Type B pancreatic cell (in vitro differentiated cells): ENCODE data around the gene BNC2. TPM values are rescaled to one million over a fixed set of nuclear protein-coding genes. Genes with fewer than 3 reads are reported as not detected.
"Not testable (repeated sequence)": the region's sequence is repeated elsewhere in the genome, so short reads cannot be mapped to it uniquely, and the experiment has no call there.

ENCODE experiments used
- DNase-seq: peaks from one replicate; pipeline ENCODE4 v3.0.0; 2021; ENCODE audit warnings: mixed read lengths; ENCODE audit not compliant: unreplicated experiment; ENCODE audit errors: extremely low spot score
- H3K27ac Mint-ChIP-seq: 2 replicates; pipeline ENCODE4 v1.8.0; 2021; ENCODE audit warnings: mild to moderate bottlenecking, mixed read lengths
- H3K27me3 Mint-ChIP-seq: 2 replicates; pipeline ENCODE4 v1.8.0; 2021; ENCODE audit warnings: mixed read lengths
- H3K36me3 Mint-ChIP-seq: 2 replicates; pipeline ENCODE4 v1.8.0; 2021; ENCODE audit warnings: mixed read lengths
- H3K4me1 Mint-ChIP-seq: one replicate; pipeline ENCODE4 v1.8.0; 2021; ENCODE audit warnings: mixed read lengths; ENCODE audit not compliant: unreplicated experiment
- H3K4me3 Mint-ChIP-seq: 2 replicates; pipeline ENCODE4 v1.8.0; 2021; ENCODE audit warnings: mild to moderate bottlenecking, mixed read lengths
- H3K9me3 Mint-ChIP-seq: 2 replicates; pipeline ENCODE4 v1.8.0; 2021; ENCODE audit warnings: mixed read lengths
- total RNA-seq: library from RNA; stranded (reverse); gene quantifications from 2 replicates; pipeline ENCODE4 v1.2.1, GENCODE V29; 2021; ENCODE audit warnings: low replicate concordance
- TF ChIP-seq, protein P1 (sequence below): fragments of 200-600 bp; sonication (generic); conservative IDR thresholded peaks from 2 replicates; pipeline ENCODE4 v1.5.0; 2021; ENCODE audit warnings: antibody characterized with exemption, mild to moderate bottlenecking

BNC2 gene
- total RNA-seq, 1 donor from 2014 or later, result 80.9 TPM

DNA sequence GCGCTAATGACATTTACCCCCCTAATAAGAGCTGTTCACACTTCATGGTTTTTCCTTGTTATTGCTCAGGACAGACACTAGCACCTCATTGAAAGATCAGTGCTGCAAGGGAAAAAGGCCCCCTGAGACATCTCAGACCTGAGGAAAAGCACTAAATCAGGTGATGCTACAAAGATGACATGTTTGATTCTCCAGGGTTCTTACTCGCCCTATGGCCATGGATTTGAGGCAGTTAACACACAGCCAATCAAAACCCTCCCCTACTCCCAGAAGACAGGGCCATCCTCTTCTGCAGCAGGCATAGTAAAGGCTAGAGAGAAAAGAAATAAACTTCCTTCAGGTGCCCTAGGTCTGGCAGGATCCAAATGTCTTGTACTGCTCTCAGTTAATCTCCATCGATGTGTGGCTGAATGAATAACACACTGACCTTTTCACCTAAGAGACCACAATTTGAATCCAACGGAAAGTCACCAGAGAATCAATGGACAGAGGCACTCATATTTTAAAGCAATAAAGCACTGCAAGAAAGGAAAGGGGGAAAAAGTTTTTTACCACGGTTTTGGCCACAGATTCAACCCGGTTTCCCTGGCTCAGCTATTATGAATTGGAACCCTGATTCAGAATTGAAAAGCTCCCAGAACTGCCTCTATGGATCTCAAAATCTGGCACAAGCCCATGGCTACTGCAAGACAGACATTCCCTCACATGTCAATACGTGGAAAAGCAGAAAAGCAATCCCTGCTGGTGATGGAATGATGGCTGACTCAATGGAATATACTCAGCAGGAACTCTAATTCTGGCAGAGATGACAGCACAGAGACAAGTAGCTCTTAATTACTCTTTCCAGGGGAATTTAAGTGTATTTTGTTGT lies 329.5 kb downstream of the BNC2 start:
- peaks cover 23% of the 10 kb centered on the region for H3K4me1 Mint-ChIP-seq
- no peaks in the 10 kb centered on the region for H3K27me3 Mint-ChIP-seq
- TF ChIP-seq, protein P1, sequence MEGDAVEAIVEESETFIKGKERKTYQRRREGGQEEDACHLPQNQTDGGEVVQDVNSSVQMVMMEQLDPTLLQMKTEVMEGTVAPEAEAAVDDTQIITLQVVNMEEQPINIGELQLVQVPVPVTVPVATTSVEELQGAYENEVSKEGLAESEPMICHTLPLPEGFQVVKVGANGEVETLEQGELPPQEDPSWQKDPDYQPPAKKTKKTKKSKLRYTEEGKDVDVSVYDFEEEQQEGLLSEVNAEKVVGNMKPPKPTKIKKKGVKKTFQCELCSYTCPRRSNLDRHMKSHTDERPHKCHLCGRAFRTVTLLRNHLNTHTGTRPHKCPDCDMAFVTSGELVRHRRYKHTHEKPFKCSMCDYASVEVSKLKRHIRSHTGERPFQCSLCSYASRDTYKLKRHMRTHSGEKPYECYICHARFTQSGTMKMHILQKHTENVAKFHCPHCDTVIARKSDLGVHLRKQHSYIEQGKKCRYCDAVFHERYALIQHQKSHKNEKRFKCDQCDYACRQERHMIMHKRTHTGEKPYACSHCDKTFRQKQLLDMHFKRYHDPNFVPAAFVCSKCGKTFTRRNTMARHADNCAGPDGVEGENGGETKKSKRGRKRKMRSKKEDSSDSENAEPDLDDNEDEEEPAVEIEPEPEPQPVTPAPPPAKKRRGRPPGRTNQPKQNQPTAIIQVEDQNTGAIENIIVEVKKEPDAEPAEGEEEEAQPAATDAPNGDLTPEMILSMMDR, result no peak
- H3K27ac Mint-ChIP-seq, result no peak overlapping the region
- peaks cover 7% of the 10 kb centered on the region for H3K36me3 Mint-ChIP-seq
- no peaks in the 10 kb centered on the region for H3K9me3 Mint-ChIP-seq
- no peak overlapping the region for H3K4me3 Mint-ChIP-seq
- DNase-seq, result no peak

DNA sequence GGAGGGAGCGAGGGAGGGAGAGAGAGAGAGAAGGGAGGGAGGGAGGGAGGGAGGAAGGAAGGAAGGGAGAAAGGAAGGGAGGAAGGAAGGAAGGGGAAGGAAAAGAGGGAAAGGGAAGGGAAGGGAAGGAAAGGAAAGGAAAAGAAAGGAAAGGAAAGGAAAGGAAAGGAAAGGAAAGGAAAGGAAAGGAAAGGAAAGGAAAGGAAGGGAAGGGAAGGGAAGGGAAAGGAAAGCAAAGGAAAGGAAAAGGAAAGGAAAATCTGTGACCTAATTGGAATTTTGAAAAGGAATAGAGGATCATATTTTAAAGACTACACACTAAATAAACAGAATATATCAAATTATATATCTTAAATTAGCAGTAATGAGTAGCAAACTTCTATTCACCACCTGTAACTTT lies 330.8 kb downstream of the BNC2 start:
- H3K9me3 Mint-ChIP-seq, H3K4me3 Mint-ChIP-seq, DNase-seq, H3K36me3 Mint-ChIP-seq, H3K27ac Mint-ChIP-seq, H3K27me3 Mint-ChIP-seq: not testable (repeated sequence)
- H3K4me1 Mint-ChIP-seq, result peaks cover 29% of the 10 kb centered on the region

DNA sequence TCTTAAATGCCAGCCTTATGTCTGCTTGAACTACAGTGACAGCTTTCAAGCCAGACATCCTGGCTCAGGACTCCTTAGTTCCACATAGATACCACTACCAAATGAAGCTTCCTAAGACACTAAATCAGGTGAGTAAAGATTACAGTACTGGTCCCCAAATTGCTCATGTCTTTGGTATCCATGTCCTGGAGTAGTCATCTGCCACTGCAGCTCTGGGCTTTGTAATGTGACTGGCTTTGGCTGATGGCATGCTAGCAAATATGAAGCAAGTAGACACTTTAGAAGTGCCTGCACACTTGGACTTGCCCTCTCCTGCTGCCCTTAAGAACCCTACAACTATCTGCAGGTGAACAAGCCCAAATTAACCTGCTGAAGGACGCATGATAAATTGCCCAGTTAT lies 334.9 kb downstream of the BNC2 start:
- DNase-seq, result no peak
- Mint-ChIP-seq H3K4me1 (peaks cover 22% of the 10 kb centered on the region), H3K27me3 (no peaks in the 10 kb centered on the region), H3K36me3 (no peaks in the 10 kb centered on the region), H3K4me3 (no peak overlapping the region), H3K9me3 (no peaks in the 10 kb centered on the region), H3K27ac (no peak overlapping the region)
- TF ChIP-seq, protein P1, result no peak

DNA sequence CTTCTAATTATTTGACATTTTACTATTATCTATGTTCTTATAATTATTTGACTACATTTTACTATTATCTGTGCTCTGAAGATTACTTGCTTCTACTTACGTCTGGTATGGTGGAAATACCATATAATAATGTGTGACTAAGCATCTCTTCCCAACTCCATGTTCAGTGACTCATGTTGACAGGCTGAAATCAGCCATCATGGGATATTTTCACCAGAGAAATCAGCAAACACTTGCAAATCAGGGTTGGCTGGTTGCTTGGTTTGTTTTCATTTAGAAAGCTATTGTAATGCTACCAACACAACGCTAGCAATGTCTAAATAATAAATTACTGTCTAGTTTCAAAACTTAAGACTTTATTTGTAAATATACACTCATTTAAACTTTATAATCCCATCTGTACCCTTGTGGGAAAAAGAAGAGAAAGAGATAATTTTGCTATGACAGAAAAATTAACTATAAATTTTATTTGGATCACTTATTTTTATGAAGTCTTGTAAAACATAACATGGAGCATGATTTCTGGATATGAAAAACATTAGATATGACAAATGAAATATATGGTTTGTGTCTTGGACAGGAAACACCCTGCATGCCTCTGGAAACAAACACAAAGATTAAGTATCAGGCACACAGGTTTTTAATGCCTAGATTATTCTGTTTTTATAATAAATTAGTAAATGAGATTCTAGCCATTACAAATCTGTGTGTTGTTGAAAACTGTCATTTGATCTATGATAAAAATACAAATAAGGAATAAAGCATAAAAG lies 337.6 kb downstream of the BNC2 start:
- no peak overlapping the region for H3K27ac Mint-ChIP-seq
- TF ChIP-seq, protein P1, result no peak
- peaks cover 24% of the 10 kb centered on the region for H3K4me1 Mint-ChIP-seq
- no peaks in the 10 kb centered on the region for H3K9me3 Mint-ChIP-seq
- DNase-seq, result no peak
- no peak overlapping the region for H3K4me3 Mint-ChIP-seq
- H3K27me3 Mint-ChIP-seq, result peaks cover under 1% of the 10 kb centered on the region
- H3K36me3 Mint-ChIP-seq, result peaks cover under 1% of the 10 kb centered on the region

DNA sequence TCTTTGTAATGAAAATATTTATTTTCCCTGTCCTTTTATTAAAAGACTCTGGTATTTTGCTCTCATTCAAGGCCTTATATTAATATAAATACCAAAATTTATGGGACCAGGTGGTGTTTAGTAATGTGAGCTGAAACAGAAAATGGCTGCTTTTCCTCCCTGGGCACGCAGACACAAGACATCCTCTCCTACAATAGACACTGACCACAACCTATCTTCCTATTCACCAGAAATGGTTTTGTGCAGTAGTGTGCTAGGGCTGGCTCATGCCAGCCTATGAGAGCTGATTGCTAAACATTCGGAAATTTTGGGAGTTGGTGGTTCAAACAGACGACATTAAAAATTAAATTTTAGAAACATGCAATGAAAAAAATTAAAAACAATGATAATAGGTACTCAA lies 338.2 kb downstream of the BNC2 start:
- TF ChIP-seq, protein P1, result no peak
- no peaks in the 10 kb centered on the region for H3K9me3 Mint-ChIP-seq
- peaks cover 3% of the 10 kb centered on the region for H3K36me3 Mint-ChIP-seq
- peaks cover 29% of the 10 kb centered on the region for H3K4me1 Mint-ChIP-seq
- no peak overlapping the region for H3K27ac Mint-ChIP-seq
- H3K27me3 Mint-ChIP-seq, result peaks cover 4% of the 10 kb centered on the region
- no peak overlapping the region for H3K4me3 Mint-ChIP-seq
- no peak for DNase-seq
